Peyer's patch (tissue), 4 donors: ENCODE data around the gene FRAT1. TPM values are rescaled to one million over a fixed set of nuclear protein-coding genes. Genes with fewer than 3 reads are reported as not detected.

Experiments used
- DNase-seq, 3 donors: peaks; one replicate each; pipeline ENCODE4 v3.0.0-alpha.2; 2017 to 2019
- H3K27ac ChIP-seq, 4 donors: fragments of 200-600 bp; sonication (generic); one replicate each; pipeline ENCODE4 v1.5.1; 2016 to 2019
- H3K27me3 ChIP-seq, 2 donors: fragments of 200-600 bp; sonication (generic); one replicate each; pipeline ENCODE4 v1.5.1; 2019
- H3K36me3 ChIP-seq, 3 donors: fragments of 200-600 bp; sonication (generic); one replicate each; pipeline ENCODE4 v1.5.1; 2016 to 2019
- H3K4me1 ChIP-seq, 4 donors: fragments of 200-600 bp; sonication (generic); one replicate each; pipeline ENCODE4 v1.5.1; 2016 to 2019
- H3K4me3 ChIP-seq, 4 donors: fragments of 200-600 bp; sonication (generic); 1 replicate in 3 of 4; 2 replicates in 1 of 4; pipeline ENCODE4 v1.5.1; 2016 to 2019; ENCODE audit warnings: mild to moderate bottlenecking in 1 of 4
- H3K9me3 ChIP-seq, 4 donors: fragments of 200-600 bp; sonication (generic); one replicate each; pipeline ENCODE4 v1.5.1; 2016 to 2019; ENCODE audit warnings: mild to moderate bottlenecking in 1 of 4
- CTCF ChIP-seq, 6 experiments: fragments of 450-650 bp in 4 of 6; fragments of 200-600 bp in 2 of 6; sonication (generic) in 1 of 6; IDR thresholded peaks; one replicate each; pipeline ENCODE4 v1.5.1; 2017 to 2019; ENCODE audit warnings: antibody characterized with exemption in 6 of 6, mild to moderate bottlenecking in 3 of 6, moderate library complexity in 1 of 6
- POLR2A ChIP-seq, 2 donors: fragments of 450-650 bp; IDR thresholded peaks; one replicate each; pipeline ENCODE4 v1.5.1; 2017; ENCODE audit warnings: antibody characterized with exemption in 2 of 2, mild to moderate bottlenecking in 2 of 2, moderate library complexity in 2 of 2
- total RNA-seq, 4 donors: library from RNA; depleted of rRNA; stranded (reverse); fragments of >200 nt; gene quantifications; one replicate each; pipeline ENCODE4 v1.1.0, GENCODE V29; 2016

The FRAT1 gene
- total RNA-seq, 4 donors from 2014 or later, result 1.7 to 9.7 (median 6.9) TPM

- DNase-seq, result peak in 1 of 3 donors; percentile 54
- Histone ChIP-seq H3K9me3 (no peaks in the 10 kb centered on the region), H3K36me3 (no peaks in the 10 kb centered on the region), H3K27me3 (no peaks in the 10 kb centered on the region), H3K4me3 (peak overlapping the region; percentile 74 to 99 (median 93)), H3K27ac (peak overlapping the region; percentile 91 to 98 (median 94)), H3K4me1 (peaks cover 0 to 20% (median 11%) of the 10 kb centered on the region in 4 donors)
- no peak for TF ChIP-seq POLR2A (IDR thresholded peaks at IDR 0.05)
- no peak for TF ChIP-seq CTCF (IDR thresholded peaks at IDR 0.05)
Observed at GRCh38 chr10:97335188-97335619, 16.1 kb downstream of the FRAT1 start.

- Histone ChIP-seq H3K36me3 (no peaks in the 10 kb centered on the region), H3K27ac (no peak overlapping the region), H3K9me3 (no peaks in the 10 kb centered on the region), H3K4me1 (peaks cover 0 to 14% (median 10%) of the 10 kb centered on the region in 4 donors), H3K4me3 (no peak overlapping the region), H3K27me3 (no peaks in the 10 kb centered on the region)
- TF ChIP-seq POLR2A (IDR thresholded peaks at IDR 0.05), result no peak
- TF ChIP-seq CTCF (IDR thresholded peaks at IDR 0.05), result no peak
- DNase-seq, result no peak
Observed at GRCh38 chr10:97336006-97336405, 16.9 kb downstream of the FRAT1 start.

- Histone ChIP-seq H3K36me3 (no peaks in the 10 kb centered on the region), H3K27me3 (no peaks in the 10 kb centered on the region), H3K4me1 (peaks cover 0 to 11% (median 9%) of the 10 kb centered on the region in 4 donors), H3K9me3 (no peaks in the 10 kb centered on the region), H3K4me3 (no peak overlapping the region), H3K27ac (no peak overlapping the region)
- TF ChIP-seq CTCF (IDR thresholded peaks at IDR 0.05) (no peak), POLR2A (IDR thresholded peaks at IDR 0.05) (no peak)
- no peak for DNase-seq
Observed at GRCh38 chr10:97336446-97336845, 17.4 kb downstream of the FRAT1 start.

- TF ChIP-seq POLR2A (IDR thresholded peaks at IDR 0.05) (no peak), CTCF (IDR thresholded peaks at IDR 0.05) (no peak)
- no peak overlapping the region for H3K4me3 ChIP-seq
- H3K27ac ChIP-seq, result peak overlapping the region in 1 of 4 donors; percentile 52
- H3K9me3 ChIP-seq, result no peaks in the 10 kb centered on the region
- H3K4me1 ChIP-seq, result peaks cover 0 to 8% (median 3%) of the 10 kb centered on the region in 4 donors
- H3K27me3 ChIP-seq, result no peaks in the 10 kb centered on the region
- peak in 1 of 3 donors; percentile 68 for DNase-seq
- H3K36me3 ChIP-seq, result no peaks in the 10 kb centered on the region
Observed at GRCh38 chr10:97336942-97337831, 18.1 kb downstream of the FRAT1 start.

GRCh38 chr10:97338041-97338440, 19.0 kb downstream of the FRAT1 start:
- Histone ChIP-seq H3K36me3 (no peaks in the 10 kb centered on the region), H3K9me3 (no peaks in the 10 kb centered on the region), H3K4me1 (peaks cover 0 to 5% (median 0%) of the 10 kb centered on the region in 4 donors), H3K27me3 (no peaks in the 10 kb centered on the region), H3K27ac (no peak overlapping the region), H3K4me3 (no peak overlapping the region)
- TF ChIP-seq CTCF (IDR thresholded peaks at IDR 0.05), result no peak
- TF ChIP-seq POLR2A (IDR thresholded peaks at IDR 0.05), result no peak
- DNase-seq, result no peak
